HEK293T (cell line): ENCODE results near the gene GIPC3.

Experiments
- ARNT ChIP-seq: fragments of 450-650 bp; IDR thresholded peaks from 2 replicates; pipeline ENCODE4 v1.6.1; 2017; ENCODE audit warnings: mild to moderate bottlenecking
- BHLHE40 ChIP-seq: fragments of 450-650 bp; IDR thresholded peaks from 2 replicates; pipeline ENCODE4 v1.6.1; 2016; ENCODE audit warnings: mild to moderate bottlenecking, moderate library complexity, borderline replicate concordance
- CTBP1 ChIP-seq: fragments of 450-650 bp; IDR thresholded peaks from 2 replicates; pipeline ENCODE4 v1.6.1; 2016; ENCODE audit warnings: borderline replicate concordance
- ELF4 ChIP-seq: fragments of 450-650 bp; IDR thresholded peaks from 2 replicates; pipeline ENCODE4 v1.6.1; 2017; ENCODE audit warnings: antibody characterized with exemption
- FOXA1 ChIP-seq: fragments of 450-650 bp; IDR thresholded peaks from 2 replicates; pipeline ENCODE4 v1.6.1; 2016; ENCODE audit warnings: mild to moderate bottlenecking
- FOXK2 ChIP-seq: fragments of 450-650 bp; IDR thresholded peaks from 2 replicates; pipeline ENCODE4 v1.6.1; 2016; ENCODE audit warnings: mild to moderate bottlenecking
- FOXM1 ChIP-seq: fragments of 450-650 bp; IDR thresholded peaks from 2 replicates; pipeline ENCODE4 v1.6.1; 2017; ENCODE audit warnings: mild to moderate bottlenecking, borderline replicate concordance
- SP1 ChIP-seq: fragments of 450-650 bp; IDR thresholded peaks from 2 replicates; pipeline ENCODE4 v1.6.1; 2017
- SUZ12 ChIP-seq: fragments of 450-650 bp; IDR thresholded peaks from 2 replicates; pipeline ENCODE4 v1.6.1; 2016; ENCODE audit warnings: mild to moderate bottlenecking
- TARDBP ChIP-seq: fragments of 450-650 bp; IDR thresholded peaks from 2 replicates; pipeline ENCODE4 v1.6.1; 2016
- ZNF384 ChIP-seq: fragments of 450-650 bp; IDR thresholded peaks from 2 replicates; pipeline ENCODE4 v1.6.1; 2016

- TF ChIP-seq BHLHE40 (no peak), FOXK2 (no peak), CTBP1 (no peak), SP1 (no peak), FOXA1 (no peak), ARNT (no peak), ZNF384 (no peak), ELF4 (no peak), FOXM1 (no peak), TARDBP (no peak), SUZ12 (no peak)
These were observed 33.0 kb downstream of the GIPC3 start for GRCh38 chr19:3618144-3618810.
